ENCODE measurements around the gene PLXNA4. TPM values are rescaled to one million over a fixed set of nuclear protein-coding genes. Genes with fewer than 3 reads are reported as not detected.

The PLXNA4 gene
- total and polyA plus RNA-seq, 9 of the 15 experiments (the other 6 are each of a cell fraction or from before 2014, with no cell fraction given) = under 0.01 to 0.09 TPM; not detected in 7

DNA sequence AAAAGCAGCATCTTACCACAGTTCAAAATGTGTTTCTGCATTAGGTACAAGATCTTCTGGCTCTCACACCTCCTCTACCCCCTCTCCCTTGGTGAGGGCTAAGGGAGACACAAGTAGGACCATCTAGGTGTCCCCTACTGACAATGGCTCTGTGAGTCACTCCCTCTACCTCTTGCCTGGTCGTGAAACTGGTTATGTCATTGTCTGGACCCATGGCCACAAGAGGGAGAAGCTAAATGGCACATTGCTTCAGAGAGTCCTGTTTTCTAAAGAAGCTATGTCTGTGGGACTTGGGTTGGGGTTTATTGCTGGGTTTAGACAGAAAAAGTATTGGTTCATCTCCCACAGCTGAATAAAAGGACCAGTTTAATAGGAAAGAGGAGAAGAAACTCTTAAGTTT lies 4.0 kb upstream of the PLXNA4 start:
- peak; percentile 52; the same call in 2 of the 3 replicates for ATAC-seq
- intact Hi-C loops (cut with micrococcal nuclease) = loop anchor here (1.0 to 5.0 kb wide), 4 partner anchors 188 to 891 kb away; no protein-coding TSS in a partner anchor

More for the DNA sequence above, 4.0 kb upstream of the PLXNA4 start:
- Histone ChIP-seq H3K4me2 (ENCODE audit: insufficient read depth, low read length) (no peak overlapping the region), H3K4me1 (replicated peaks in 1 of 2; ENCODE audit: control insufficient read depth in 2 of 2, insufficient read depth in 2 of 2, low read length in 2 of 2) (peaks cover 0 to 8% of the 10 kb centered on the region in 2 experiments; a peak in 1 of 5 replicates), H3K36me3 (ENCODE audit: control insufficient read depth, insufficient read depth, low read length) (no peaks in the 10 kb centered on the region), H3K9me1 (ENCODE audit: control insufficient read depth, insufficient read depth, low read length) (no peaks in the 10 kb centered on the region), H2AFZ (ENCODE audit: low read depth, low read length) (no peak overlapping the region), H3K27me3 (ENCODE audit: control insufficient read depth in 2 of 2, insufficient read depth in 2 of 2, low read length in 2 of 2) (peaks cover 31 to 34% of the 10 kb centered on the region in 2 experiments; a peak in 4 of 5 replicates), H3K9me3 (replicated peaks; ENCODE audit: control insufficient read depth, insufficient read depth, low read depth, low read length) (no peaks in the 10 kb centered on the region), H4K20me1 (replicated peaks; ENCODE audit: control insufficient read depth, insufficient read depth, low read length) (peaks cover 29% of the 10 kb centered on the region), H3K79me2 (ENCODE audit: control insufficient read depth, insufficient read depth, low read length) (no peaks in the 10 kb centered on the region), H3K9ac (ENCODE audit: insufficient read depth in 1 of 2, low read depth in 2 of 2, low read length in 2 of 2) (no peak overlapping the region), H3K27ac (ENCODE audit: extremely low read depth, low read depth, low read length) (no peak overlapping the region), H3K4me3 (no peak overlapping the region)
- POLR2A ChIA-PET = interaction anchor here (0.6 kb wide), 1 partner anchor 179 kb away, joined by 3 read pairs; no protein-coding TSS in a partner anchor
- DNase-seq (ENCODE audit: extremely low read depth in 1 of 4, low spot score in 3 of 4) (peak in 2 of 4 experiments; percentile 8 to 29), FAIRE-seq (no peak)
- no TSS peak for BruUV-seq (replicated peaks)
- TF ChIP-seq CCAR2 (IDR thresholded peaks at IDR 0.05; ENCODE audit: low read depth, low read length) = no peak
- TF ChIP-seq, protein P1, sequence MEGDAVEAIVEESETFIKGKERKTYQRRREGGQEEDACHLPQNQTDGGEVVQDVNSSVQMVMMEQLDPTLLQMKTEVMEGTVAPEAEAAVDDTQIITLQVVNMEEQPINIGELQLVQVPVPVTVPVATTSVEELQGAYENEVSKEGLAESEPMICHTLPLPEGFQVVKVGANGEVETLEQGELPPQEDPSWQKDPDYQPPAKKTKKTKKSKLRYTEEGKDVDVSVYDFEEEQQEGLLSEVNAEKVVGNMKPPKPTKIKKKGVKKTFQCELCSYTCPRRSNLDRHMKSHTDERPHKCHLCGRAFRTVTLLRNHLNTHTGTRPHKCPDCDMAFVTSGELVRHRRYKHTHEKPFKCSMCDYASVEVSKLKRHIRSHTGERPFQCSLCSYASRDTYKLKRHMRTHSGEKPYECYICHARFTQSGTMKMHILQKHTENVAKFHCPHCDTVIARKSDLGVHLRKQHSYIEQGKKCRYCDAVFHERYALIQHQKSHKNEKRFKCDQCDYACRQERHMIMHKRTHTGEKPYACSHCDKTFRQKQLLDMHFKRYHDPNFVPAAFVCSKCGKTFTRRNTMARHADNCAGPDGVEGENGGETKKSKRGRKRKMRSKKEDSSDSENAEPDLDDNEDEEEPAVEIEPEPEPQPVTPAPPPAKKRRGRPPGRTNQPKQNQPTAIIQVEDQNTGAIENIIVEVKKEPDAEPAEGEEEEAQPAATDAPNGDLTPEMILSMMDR (IDR thresholded peaks at IDR 0.05 in 2 of 3, conservative IDR thresholded peaks at IDR 0.05 in 1 of 3; ENCODE audit: insufficient read depth in 2 of 3, low read depth in 1 of 3, low read length in 3 of 3) = 0 out of 6 replicates have a peak, but pooled peaks of 1 of the 3 experiments have one; percentile 13
- in situ Hi-C loops (cut with MboI) = no loop called here
- CTCF ChIA-PET (ENCODE audit: low intra/inter-chr PET ratio) = interaction anchor here (1.0 to 2.5 kb wide), 3 partner anchors 186 to 635 kb away, joined by 4 to 15 read pairs (median 6); no protein-coding TSS in a partner anchor
- 0% methylated on average over 1 of the region's 1 CpG for WGBS (ENCODE audit: insufficient coverage, low coverage, missing lambda C conversion rate)
